C4-2B (cell line): ENCODE data around the gene SYVN1.

Experiments
- H3K27ac ChIP-seq: fragments of 450-650 bp; 2 replicates; pipeline ENCODE4 v1.5.1; 2017
- CTCF ChIP-seq: fragments of 450-650 bp; conservative IDR thresholded peaks from 2 replicates; pipeline ENCODE4 v1.5.1; 2017; ENCODE audit warnings: mild to moderate bottlenecking
- ZFX ChIP-seq: fragments of 450-650 bp; IDR thresholded peaks from 2 replicates; pipeline ENCODE4 v1.6.1; 2017

SYVN1 gene

DNA sequence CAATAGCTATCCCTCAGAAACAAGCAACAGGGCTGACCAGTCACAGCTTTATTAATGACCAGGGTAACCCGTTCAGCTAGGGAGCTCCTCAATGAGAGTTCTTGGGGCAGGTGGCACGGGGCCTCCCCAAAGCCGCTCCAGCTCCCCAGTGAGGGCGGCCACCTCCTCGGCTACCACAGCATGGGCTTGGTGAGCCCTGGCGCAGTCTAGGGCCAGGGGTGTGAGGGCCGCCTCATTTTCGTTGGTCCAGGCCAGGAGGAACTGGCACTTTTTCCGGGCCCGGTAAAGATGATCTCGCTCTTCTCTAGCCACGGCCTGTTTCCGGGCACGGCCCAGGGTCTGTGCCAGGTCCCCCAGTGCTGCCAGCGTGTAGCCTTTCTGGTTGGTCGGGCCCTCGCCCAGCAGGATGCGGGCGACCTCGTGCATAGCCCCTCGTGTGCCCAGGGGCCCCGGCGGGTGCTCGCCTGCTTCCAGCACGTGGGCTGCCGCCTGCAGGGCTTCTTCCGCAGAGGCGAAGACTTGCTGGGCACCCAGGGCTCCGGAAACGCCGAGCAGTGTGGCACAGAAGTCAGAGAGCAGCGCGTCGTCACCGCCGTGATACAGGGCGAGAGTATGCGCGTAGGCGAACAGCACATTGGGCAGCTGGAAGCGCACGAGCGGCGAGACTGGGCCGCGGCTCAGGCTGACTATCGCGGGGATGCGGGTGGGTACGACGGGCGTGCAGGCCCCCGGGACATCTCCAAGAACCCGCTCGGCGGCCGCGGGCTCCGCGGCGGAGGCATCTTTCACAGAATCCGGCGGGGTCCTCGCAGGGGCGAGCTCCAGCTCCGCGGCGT is 17.7 kb downstream of the SYVN1 start:
- peak overlapping the region; percentile 98 for H3K27ac ChIP-seq
- TF ChIP-seq CTCF, result no peak
- no peak for TF ChIP-seq ZFX

DNA sequence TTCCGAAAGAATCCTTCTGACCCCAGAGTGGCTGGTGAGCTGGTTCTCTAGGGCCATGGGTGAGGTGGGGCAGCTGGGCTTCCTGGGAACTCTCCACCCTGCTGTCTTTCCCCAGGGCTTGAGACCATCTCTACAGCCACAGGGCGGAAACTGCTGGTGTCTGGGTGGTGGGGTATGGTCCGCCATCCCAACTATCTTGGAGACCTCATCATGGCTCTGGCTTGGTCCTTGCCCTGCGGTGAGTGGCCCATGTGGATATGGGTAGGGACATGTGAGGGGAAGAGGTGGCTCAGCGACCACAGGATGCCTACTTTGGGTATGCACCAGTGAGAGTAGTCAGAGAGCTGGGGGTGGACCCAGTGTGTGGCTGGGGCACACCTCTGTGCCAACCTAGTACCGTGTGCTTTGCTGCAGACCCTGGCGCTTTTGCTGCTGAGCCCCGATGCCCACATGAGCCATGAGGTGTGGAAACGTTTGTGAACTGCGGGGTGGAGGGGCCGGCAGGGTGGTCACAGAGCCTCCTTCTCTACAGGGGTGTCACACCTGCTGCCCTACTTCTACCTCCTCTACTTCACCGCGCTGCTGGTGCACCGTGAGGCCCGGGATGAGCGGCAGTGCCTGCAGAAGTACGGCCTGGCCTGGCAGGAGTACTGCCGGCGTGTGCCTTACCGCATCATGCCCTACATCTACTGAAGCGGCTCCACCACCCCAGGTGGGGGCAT is 18.8 kb downstream of the SYVN1 start:
- peak overlapping the region; percentile 98 for H3K27ac ChIP-seq
- no peak for TF ChIP-seq CTCF
- TF ChIP-seq ZFX, result no peak

DNA sequence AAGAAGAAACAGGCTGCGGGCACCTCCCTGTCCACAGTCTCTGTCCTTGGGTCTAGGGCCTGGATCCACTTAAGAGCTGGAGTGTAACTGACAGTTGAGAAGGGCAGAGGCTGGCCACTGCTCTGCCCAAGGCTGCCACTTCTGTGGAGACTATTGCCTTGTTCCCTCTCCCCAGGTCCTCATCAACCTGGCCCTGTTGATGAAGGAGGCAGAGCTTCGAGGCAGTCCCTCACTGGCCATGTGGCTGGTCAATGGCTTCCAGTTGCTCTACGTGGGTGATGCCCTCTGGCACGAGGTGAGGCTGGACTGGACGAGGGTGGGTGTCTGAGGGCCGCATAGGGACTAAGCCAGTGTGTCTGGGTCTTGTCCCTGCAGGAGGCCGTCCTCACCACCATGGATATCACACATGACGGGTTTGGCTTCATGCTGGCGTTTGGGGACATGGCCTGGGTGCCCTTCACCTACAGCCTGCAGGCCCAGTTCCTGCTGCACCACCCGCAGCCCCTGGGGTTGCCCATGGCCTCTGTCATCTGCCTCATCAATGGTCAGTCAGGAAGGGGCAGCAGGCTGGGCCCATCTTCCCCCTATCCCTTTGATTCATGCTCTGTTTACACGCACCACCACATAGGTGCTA is 19.7 kb downstream of the SYVN1 start:
- peak overlapping the region; percentile 98; the same call in 1 of the 2 replicates for H3K27ac ChIP-seq
- TF ChIP-seq CTCF, result no peak
- no peak for TF ChIP-seq ZFX

- H3K27ac ChIP-seq, result no peak overlapping the region
- no peak for TF ChIP-seq ZFX
- no peak for TF ChIP-seq CTCF
These were observed 20.5 kb downstream of the SYVN1 start for GRCh38 chr11:65113839-65114238.

- no peak for TF ChIP-seq ZFX
- no peak for TF ChIP-seq CTCF
- H3K27ac ChIP-seq, result peak overlapping the region; percentile 96; the same call in 1 of the 2 replicates
These were observed 21.0 kb downstream of the SYVN1 start for GRCh38 chr11:65113361-65113756.

DNA sequence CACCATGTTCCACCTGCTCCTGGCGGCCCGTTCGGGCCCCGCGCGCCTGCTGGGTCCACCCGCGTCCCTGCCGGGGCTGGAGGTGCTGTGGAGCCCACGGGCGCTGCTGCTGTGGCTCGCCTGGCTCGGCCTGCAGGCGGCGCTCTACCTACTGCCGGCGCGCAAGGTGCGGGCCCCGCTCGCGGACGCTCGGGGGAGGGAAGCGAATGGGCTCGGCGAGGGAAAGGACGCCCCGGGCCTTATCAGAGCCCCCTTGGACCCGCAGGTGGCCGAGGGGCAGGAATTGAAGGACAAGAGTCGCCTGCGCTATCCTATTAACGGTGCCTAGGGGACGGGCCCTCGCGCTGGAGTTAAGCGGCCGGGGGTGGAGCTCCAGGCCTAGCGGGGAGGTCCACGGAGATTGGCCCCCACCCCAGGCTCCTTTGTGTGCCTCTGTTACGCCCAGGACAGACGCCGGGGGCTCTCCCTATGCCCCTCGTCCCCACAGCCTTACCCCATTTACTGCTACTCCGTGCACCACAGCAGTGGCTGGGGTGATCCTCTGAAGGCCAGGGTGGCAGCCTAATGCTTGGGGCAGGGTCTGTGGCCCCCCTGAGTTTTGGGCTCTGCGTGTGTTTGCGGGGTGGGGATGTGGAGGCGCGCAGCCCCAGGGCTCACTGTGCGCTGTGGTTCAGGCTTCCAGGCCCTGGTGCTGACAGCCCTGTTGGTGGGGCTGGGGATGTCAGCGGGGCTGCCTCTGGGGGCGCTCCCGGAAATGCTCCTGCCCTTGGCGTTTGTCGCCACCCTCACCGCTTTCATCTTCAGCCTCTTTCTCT is 21.6 kb downstream of the SYVN1 start:
- H3K27ac ChIP-seq, result peak overlapping the region; percentile 96

More for the DNA sequence above, 21.6 kb downstream of the SYVN1 start:
- TF ChIP-seq ZFX (no peak), CTCF (peak; percentile 99)
